Medulla oblongata (tissue), 1 donor: ENCODE results near the gene DNAJB1.
"Not testable (repeated sequence)": the region's sequence is repeated elsewhere in the genome, so short reads cannot be mapped to it uniquely, and the experiment has no call there.

Source experiments
- DNase-seq: peaks from one replicate; pipeline ENCODE4 v3.0.0-alpha.2; 2015; ENCODE audit errors: extremely low spot score

Gene DNAJB1

DNA sequence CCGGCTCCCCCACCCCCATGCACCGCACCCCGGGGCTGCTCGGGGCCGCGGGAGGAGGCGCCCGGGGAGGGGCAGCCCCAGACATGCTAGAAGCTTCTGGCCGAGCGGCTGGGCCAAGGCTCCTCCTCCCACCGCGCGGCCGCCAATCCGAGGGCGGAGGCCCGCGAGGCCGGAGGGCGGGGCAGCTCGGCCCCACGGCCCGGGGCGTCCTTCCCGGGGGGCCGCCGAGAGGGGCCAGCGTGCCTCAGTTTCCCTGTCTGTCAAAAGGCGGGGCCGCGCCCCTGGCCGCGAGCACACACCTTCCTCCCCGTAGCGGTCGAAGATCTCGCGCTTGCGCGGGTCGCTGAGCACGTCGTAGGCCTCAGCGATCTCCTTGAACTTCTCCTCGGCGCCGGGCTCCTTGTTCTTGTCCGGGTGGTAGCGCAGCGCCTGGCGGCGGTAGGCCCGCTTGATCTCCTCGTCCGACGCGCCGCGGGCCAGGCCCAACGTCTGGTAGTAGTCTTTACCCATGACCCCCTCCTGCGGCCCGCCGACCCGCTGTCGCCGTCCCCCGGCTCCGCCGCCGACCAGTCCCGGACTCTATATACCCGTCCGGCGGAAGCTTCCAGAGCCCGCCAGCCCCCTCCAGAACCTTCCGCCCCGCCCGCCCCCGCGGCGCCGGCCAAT lies at the start of gene DNAJB1:
Gene DNAJB1, minus strand, starts transcription at position 558 of the 666 bp plus-strand sequence. Its CDS starts 48 bp downstream, at position 510.
- peak; percentile 85 for DNase-seq

DNA sequence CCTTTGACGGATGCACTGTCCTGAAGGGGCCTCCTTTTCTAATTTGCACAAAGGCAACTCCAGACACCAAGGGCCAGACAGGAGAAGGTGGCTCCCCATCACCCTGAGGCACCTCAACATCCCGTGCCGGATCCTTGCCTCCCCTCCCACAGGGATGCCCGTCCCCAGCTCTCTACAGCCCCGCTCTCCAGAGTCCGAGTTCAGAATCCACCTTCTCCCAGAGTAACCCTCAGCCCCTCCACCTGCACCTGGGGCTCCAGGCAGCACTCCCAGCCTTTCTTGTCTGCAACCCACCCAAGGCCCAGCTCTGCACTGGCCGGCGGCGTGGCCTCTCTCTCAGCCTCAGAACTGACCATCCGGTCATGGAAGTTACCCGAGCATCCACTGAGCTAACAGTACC lies 48.9 kb upstream of the DNAJB1 start:
- DNase-seq = no peak

DNA sequence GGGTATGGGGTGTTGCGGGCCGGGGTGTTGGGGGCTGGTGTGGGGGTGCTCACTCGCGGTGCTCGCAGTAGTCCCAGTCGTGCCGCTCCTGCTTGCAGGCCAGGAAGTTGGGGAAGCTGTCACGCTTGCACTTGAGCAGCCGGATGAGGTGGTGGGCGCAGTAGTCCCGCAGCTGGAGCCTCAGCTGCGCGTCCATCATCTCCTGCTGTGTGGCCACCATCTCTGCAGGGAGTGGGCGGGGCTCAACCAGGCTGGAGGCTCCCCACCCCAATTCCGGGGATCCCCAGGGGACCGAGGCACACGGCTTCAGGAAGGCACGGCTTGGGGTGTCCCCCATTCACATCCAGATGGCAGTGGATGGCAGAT lies 48.5 kb upstream of the DNAJB1 start:
- DNase-seq = no peak

DNA sequence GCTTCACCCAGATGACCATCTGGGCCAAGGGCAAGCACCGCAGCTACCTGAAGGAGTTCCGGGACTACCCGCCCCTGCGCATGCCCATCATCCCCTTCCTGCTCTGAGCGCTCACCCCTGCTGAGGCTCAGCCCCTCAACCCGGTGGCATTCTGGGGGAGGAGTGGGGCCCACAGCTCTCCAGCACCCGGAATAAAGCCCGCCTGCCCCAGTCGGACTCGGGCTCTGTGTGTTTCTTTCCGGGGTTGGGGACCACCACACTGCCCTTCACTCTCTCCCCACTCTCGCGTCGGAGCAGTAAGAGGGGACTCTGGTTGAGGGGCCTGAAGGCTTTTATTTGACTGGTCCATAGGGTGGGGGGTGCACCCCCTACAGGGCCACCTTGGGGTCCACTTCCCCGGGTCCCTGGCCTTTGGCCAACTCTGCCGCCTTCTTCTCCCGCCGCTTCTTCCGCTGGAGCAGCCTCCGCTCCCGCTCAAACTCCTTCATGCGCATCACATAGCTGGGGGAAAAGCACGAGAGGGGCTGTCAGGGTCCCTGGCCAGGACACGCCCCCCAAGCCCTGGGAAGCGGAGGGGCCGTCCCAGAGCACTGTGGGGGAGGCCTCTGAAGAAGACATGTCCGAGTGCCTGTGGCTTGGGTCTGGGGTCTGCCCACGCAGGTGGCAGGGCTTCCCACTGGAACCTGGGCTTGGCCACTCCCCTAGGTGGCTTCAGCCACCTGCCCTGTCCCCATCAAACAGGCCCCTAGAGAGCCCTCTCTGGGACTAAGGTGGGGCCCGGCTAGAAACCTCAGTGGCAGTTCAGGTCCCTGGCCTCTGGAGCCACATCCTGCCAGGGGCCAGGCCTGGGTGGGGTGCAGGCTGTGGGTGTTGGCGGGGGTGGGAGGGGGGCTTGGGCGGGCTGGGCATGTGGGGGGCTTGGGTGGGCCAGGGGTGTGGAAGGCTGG lies 47.8 kb upstream of the DNAJB1 start:
- DNase-seq = no peak

DNA sequence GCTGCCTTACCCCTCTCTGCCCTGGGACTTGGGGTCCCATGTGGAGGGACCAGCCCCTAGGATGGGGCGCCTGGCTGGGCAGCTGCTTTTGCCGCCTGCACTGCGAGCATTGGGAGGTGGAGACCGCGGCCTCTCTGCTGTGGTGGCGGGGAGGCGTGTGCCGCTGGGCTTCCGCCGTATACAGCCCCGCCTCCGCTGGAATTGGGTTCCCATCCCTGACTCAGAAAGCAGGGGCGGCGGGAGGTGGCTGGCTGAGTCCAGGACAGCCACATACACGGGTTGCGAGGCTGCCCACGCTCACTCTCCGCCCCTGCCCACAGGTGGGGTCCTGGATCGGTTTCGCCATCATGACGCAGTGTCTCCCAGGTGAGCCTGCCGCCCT lies 47.1 kb upstream of the DNAJB1 start:
- DNase-seq = no peak

DNA sequence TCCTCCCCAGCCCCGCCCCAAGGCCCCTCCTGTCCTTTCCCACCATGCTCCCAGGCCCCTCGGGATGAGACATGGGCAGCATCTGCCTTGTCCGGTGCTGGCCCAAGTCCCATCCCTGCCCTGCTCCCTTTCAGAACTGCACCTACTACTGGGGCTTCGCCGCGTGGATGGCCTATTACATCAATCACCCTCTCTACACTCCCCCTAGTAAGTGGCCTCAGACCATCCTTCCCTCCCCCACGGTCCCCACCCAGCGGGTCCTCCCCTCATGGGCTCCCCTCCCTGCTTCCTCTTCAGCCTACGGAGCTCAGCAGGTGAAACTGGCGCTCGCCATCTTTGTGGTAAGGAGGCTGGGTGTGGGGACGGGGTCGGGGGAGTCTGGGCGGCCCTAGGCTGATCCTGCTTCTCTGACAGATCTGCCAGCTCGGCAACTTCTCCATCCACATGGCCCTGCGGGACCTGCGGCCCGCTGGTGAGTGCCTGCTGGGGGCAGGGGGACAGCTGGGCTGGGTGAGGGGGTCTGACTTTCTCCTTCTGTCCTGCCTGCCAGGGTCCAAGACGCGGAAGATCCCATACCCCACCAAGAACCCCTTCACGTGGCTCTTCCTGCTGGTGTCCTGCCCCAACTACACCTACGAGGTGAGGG lies 46.6 kb upstream of the DNAJB1 start:
- DNase-seq = not testable (repeated sequence)

DNA sequence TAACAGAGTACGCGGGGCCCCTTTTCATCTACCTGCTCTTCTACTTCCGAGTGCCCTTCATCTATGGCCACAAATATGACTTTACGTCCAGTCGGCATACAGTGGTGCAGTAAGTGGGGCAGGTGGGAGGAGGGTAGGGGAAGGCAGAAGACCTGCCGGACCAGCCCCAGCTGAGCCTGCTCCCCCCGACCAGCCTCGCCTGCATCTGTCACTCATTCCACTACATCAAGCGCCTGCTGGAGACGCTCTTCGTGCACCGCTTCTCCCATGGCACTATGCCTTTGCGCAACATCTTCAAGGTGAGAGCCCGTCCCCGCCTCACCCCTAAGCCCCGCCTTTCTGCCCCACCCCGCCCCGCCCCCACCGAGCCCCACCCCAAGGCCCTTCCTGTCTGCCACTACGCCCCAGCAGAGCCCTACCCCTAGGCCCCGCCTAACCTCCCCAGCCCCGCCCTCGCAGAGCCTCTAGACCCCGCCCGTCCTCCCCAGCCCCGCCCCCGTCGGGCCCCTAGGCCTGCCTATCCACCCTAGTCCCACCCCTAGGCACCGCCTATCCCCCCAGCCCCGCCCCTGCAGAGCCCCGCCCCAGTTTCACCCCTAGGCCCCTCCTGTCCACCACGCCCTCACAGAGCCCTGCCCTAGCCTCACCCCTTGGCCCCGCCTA lies 45.9 kb upstream of the DNAJB1 start:
- DNase-seq = no peak

DNA sequence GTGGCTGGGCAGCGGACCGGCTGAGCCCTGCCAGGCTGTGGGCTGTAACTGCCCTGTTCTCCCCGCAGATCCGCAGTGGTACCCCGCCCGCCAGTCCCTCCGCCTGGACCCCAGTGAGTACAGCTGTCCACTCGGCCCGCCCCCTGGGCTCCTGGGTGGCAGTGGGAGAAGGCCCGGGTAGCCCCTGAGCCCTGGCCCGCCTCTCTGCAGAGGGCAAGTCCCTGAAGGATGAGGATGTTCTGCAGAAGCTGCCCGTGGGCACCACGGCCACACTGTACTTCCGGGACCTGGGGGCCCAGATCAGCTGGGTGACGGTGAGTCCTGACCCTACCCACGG lies 45.4 kb upstream of the DNAJB1 start:
- no peak for DNase-seq

DNA sequence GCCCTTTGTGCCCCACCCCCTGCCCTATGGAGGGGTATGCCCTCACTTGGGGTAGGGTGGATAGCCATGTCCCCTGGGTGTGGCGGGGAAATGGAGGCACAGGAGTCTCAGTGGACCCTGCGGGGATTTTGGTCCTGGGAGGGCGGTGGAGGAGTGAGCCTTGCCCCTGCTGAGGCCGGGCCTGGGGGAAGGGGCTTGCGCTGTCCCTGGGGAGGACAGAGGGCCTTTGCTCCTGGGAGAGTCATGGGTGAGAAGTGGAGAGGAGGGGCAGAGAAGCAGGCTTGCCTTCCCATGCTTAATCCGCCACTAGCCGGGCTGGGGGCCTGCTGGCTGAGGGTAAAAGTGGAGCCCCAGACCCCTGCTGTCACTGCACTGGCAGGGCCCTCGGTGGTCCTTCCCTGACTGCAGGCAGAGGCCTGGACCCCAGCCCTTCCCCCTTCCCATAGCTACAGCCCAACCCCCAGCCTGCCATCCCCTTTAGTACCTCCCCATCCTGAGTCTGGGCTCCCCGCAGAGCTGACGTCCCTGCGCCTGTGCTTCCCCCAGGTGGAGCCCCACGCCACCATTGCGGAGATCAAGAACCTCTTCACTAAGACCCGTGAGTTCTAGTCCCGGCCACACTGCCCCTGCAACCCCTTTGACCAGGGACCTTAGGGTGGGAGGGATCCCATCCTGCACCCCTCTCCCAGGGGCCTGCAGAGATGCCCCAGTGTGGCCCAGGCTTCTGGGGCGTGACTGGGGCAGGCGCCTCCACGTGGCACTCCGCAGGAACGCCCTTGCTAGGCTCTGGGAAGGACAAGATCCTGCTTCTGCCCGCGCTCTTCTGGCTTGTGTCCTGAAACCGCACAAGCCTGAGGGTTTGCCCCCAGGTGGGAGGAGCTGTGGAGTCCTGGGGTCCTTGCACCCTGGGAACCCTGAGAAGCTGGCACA lies 44.7 kb upstream of the DNAJB1 start:
- DNase-seq = no peak

DNA sequence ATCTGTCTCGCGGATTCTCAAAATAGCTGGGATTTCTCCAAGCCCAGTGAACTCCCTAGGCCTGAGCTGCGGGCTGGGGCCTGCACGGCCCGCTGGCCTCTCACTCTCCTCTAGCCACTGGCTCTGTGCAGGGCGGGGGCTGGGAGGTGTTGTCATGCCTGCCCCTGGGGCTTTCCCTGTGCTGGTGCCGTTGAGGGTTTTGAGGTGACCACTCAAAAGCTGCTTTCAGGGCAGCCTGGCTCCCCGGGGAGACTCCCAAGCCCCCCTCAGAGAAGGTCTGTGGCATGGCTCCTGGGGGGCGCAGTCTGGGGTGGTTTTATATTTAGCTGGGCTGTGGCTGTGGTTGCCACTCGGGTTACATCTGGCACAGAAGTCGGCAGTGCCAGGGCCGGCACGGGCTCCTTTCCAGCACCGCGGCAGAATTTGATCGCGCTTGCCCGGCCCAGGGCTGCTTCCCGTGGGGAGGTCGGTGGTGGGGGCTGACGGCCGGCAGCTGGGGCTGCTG lies 43.7 kb upstream of the DNAJB1 start:
- peak; percentile 70 for DNase-seq

DNA sequence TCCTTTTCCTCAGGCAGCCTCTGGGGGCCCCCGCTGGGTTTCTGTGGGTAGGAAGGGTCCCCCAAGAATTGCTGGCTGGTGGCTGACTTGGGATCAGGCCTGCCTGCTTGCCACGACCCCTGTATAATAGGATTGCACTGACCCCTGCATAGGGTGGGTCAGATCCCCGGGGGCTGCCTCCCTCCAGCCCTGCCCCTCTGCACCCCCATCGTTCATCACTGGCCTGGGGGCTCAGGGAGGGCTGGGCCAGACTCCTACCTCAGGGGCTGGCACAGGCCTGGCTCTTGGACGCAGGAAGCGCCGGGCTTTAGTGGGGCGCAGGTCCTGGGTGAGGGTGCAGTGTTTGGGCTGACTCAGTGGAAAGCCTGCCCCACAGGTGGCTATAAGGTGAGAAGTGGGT lies 43.1 kb upstream of the DNAJB1 start:
- DNase-seq = no peak

DNA sequence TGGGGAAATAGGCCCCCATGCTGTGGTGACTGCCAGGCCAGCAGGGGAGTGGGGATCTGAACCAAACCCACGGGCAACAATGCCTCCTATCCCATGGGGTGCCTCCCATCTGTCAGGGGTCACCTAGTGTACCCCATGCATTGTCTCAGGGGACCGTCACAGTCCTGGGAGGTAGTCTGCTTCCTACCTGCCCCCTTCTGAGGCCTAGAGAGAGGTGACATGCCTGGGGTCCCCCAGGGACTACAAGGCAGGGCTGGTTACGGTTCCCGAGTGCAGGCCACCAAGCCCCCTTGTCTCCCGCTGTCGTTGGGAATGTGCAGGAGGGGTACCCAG lies 42.5 kb upstream of the DNAJB1 start:
- DNase-seq = no peak

DNA sequence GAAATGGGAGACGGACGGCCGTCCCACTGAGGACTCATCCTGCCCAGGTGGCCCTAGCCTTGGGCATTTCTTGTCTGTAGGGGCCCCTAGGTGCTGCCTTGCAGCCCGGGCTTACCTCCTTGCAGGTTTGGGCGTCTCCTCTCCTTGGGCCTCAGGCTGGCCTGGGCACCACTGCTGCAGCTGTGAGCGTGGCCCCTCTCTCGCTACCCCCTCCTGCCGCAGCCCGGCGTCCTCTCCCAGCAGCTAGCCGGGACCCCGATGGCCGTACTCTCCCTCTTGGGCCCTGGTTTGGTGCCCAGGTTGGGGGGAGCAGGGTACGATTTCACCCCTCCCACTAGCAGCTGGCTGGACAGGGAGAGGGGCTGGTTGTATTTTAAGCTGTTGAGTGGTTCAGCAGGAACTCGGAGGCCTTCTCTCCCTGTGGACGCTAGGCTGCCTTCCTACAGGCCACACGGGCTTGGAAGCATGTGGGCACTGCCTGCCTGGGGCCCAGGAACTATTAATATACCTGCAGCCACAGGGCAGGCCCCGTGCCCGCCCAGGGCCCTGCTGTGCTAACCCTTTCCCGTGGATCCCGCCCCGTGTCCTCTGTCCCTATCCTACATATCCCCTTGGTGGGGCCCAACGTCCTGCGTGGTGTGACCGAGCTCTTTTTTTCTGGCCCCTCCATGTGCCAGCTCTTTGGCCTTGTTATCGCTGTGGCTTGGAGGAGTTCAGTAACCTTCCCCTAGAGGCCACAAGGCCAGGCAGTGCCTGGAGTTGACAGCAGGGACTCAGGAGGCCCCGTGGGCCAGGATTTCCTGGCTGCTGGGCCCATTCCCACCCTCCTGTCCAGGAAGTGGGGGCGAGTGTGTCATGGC lies 41.9 kb upstream of the DNAJB1 start:
- no peak for DNase-seq

DNA sequence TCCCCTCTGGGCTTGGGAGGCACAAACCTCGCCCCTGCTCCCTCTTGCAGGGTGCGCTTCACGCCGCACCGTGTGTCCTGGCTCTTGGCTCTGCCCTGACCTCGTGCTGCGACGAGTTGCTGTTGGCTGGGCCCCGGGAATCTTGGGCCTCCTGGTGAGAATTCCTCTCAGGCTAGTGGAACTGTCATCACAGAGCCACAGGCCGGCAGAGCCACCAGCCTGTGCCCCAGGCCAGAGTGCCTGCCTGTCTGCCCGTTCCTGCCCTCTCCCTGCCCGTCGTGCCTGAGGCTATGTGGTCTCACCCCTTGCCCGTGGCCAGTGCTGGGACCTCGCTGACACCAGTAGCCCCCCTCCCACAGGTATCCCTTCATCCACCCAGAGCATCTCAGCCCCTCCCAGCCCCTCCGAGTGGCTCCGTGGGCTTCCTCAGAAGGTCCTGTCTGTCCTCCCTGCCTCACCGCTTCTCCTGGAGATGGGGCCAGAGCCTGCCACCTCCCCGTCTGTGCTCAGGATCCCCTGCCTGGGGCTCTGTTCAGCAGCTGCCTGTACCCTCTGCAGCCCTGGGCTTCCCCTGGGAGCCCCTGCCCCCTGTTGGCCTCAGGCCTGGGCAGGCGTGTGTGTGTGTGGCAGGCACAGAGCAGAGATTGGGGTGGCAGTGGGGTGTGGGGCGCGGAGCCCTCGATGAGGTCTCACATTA lies 40.3 kb upstream of the DNAJB1 start:
- DNase-seq = no peak

DNA sequence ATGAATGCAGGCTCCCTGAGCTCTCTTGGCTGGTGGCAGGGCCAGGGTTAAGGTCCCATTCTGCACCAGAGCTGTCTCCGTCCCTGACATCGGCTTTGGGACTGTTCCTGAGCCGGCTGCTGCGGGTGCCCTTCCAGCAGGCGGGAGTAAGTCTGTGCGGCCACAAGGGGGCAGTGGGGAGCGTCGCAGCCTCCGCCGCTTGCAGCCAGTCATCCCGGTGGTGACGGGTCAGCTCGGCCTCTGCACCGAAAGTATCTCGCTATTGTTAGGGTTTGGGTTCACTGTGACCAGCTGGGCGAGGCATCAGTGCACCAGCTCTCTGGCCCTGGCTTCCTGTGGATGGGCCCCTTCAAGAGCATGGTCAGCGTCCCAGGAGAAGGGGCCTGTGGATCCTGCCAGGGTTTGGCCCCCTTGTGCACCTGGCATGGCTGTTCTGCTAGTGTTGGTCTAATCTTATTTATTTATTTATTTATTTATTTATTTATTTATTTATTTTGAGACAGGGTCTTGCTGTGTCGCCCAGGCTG lies 38.5 kb upstream of the DNAJB1 start:
- DNase-seq = peak; percentile 88

DNA sequence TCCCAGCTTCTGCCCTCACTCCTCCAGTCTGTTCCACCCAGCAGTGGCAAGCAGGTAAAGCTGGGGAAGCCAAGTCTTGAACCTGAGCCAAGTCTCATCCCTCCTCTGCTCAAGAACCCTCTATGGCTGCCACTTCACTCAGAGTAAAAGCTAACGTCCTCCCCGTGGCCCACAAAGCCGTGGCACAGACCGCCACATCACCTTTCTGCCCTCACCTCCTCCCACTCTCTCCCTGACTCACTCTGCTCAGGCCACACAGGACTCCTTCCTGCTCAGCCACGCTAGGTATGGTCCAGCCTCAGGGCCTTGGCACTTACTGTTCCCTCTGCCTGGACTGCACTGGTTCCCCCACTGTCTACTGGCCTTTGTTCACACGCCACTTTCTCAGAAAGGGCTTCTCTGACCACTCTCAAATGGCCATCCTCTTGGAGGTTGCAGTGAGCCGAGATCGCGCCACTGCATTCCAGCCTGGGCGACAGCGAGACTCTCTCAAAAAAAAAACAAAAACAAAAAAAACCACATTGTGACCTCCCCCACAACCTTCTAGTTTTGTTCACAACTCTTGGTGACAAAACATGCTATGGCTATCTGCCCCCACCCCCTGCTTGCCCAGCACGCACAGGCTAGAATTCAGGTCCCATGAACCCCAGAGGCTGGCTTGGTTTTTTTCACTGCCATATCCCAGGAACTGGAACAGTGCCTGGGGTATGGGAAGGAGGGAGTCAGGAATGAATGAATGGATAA lies 37.9 kb upstream of the DNAJB1 start:
- no peak for DNase-seq

DNA sequence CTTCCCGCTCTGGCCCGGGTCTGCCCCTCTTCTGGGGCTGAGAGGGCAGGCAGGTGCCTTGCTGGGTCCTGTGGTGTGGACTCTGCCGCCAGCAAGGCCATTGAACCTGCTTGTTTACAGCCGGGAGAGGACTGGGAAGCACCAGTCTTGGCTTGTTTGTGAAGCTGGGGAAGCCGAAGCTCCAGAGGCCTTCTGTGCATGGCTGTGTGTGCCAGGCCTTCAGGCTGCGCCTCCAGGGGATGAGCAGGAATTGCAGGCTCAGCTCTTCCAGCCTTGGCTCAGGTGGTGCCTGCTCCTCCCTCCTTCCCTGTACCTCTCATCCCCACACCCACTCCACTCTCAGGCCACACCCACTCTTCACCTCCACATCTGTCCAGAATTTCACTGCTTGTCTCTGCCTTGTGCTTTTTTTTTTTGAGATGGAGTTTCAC lies 36.2 kb upstream of the DNAJB1 start:
- peak; percentile 70 for DNase-seq

DNA sequence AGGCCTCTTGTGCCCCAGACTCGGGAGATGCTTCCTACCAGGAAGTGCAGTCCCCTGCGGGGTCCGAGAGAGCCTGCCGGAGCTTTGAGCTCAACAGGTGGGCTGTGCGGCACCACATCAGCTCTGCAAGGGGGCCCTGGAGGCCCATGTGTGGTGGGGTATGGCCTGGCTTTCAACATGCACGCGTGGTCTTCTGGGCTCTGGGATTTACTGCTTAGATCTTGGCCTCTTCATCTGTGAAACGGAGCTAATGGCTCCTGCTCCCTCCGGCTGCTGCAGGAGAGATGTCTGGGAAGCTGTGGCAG lies 35.7 kb upstream of the DNAJB1 start:
- DNase-seq = no peak
